GM19452 (cell line): ENCODE results near the gene RNF34.

Source experiments
- ATAC-seq: cut with Tn5 transposase; IDR thresholded peaks from one replicate; pipeline ENCODE4 v1.9.1; 2021; ENCODE audit not compliant: unreplicated experiment

RNF34 gene

DNA sequence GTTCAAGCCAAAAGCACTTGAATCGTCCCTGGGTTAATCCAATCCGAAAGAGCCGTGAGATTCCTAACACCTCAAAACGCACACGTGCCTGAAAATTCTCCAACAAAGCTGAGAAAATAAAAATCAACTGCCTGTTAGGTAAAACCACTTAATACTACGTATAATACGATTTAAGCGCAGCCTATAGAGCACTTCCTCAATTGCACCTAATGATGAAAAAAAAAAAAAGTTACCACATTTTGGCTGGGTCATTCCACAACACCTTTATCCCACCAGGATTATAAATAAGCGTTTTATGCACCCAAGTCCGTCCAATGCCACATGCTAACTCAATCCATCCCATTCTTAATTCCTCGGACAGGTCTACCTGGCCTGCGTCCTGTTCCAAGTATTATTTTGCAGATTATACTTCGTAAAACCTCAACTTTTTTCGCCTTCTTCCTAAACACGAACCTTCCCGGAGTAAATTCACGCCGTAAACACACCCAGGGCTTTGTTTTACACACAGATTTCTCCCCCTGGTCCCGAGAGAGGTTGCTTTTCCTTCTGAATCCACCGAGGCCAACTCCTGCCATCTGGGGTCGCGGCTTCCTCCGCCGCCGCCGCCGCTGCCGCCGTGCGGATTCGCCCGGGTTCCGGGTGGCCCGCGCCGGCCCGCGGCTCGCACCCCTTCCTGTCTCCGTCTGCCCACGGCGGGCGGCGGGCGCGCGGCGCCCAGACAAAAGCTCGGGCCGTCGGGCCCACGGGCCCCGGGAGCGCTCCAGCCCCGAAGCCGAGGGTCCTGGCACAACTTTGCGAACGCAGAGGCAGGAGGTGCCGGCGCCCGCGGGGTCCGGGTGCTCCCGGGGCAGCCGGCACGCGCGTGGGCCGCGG, 66.2 kb downstream of the RNF34 start:
- peak; percentile 9 for ATAC-seq

GRCh38 chr12:121466794-121467637, 67.1 kb downstream of the RNF34 start:
- peak; percentile 83 for ATAC-seq

GRCh38 chr12:121467638-121468498, 68.0 kb downstream of the RNF34 start:
- ATAC-seq: no peak

DNA sequence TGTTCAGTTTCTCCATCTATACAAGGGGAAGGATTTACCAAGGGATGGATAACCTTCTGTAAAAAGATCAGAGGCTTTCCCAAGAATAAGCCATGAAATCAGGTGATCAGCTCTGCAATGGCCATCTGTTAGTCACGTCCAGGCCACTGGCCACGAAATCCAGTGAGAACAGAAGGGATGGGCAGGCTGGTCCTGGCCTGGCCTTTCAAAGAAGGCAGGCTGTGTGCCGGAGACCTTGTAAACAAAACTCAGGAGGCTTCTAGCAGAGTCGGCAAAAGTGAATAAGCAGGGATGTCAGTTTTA, 68.5 kb downstream of the RNF34 start:
- no peak for ATAC-seq

DNA sequence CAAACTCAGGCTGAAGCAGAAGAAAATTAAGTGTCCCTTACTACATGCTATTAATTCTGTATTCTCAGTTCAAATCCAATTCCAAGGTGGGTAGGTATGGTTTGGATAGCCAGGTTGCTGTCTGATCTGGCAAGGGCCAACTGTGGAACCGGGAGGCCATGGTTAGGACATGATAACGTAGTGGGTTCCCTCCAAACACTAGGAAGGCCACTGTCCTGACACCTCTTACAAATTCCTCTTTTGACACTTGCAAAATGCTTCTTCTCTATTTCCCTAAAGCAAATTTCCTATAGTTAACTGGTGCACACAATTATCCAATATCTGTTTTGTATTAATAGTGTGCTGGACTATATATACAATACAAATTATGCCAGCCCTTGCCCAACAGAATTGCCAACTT, 70.8 kb downstream of the RNF34 start:
- ATAC-seq: no peak

DNA sequence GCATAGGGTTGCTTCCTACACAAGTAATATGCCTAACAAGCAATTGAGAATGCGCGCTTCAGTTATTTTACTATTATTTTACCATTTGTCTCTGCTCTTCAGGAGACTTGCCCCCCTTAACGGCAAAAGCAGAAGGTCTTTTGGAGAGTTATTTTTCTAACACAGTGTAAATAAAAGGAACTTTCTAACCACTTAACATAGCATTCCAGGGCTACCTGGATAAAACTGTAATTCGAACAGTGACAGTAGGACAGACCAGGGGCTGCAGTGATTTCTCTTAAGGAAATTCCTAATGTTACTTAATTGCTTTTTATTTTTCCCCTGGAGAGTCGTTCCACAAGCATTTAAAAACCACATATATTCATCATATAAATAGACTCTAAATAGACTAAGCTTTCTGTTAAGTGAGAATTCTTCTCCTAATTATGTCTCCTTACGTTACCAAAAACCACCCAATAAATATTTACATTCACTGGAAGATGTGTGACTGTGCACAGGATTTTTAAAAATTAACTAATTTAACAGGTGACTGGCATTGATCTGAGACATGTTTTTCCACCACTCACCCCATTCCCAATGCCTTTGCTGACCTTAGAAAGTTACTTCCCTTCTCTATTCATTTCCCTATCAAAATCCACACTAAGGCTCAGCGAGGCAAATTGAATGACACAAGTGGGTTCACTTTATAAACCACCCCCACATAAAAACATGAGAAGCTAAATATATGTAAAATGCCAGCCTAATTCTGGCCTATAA, 72.4 kb downstream of the RNF34 start:
- no peak for ATAC-seq
